HG03039 (cell line): ENCODE measurements around the gene COPB2.
A peak's percentile ranks its signal among the peaks of the same experiment; 100 is the strongest.
"Not testable (repeated sequence)": the region's sequence is repeated elsewhere in the genome, so short reads cannot be mapped to it uniquely, and the experiment has no call there.

Experiments
- ATAC-seq: cut with Tn5 transposase; IDR thresholded peaks from one replicate; pipeline ENCODE4 v1.9.1; 2021; ENCODE audit warnings: mild to moderate bottlenecking, moderate library complexity; ENCODE audit not compliant: unreplicated experiment

The COPB2 gene

GRCh38 chr3:139389552-139390368 lies at the start of gene COPB2:
COPB2 (minus strand) TSS chr3:139389647; CDS start chr3:139389550, 97 bp downstream.
- peak; percentile 99 for ATAC-seq

GRCh38 chr3:139434764-139435307 lies 45.4 kb upstream of the COPB2 start:
- ATAC-seq, result no peak

- no peak for ATAC-seq
Observed at GRCh38 chr3:139434228-139434627, 44.8 kb upstream of the COPB2 start.

- ATAC-seq, result no peak
Observed at GRCh38 chr3:139433089-139433488, 43.6 kb upstream of the COPB2 start.

GRCh38 chr3:139430493-139430892 lies 41.0 kb upstream of the COPB2 start:
- ATAC-seq, result no peak

GRCh38 chr3:139427283-139428060 lies 38.0 kb upstream of the COPB2 start:
- ATAC-seq, result peak; percentile 57

- ATAC-seq, result no peak
Observed at GRCh38 chr3:139425745-139426400, 36.4 kb upstream of the COPB2 start.

GRCh38 chr3:139423232-139423631 lies 33.8 kb upstream of the COPB2 start:
- no peak for ATAC-seq

- no peak for ATAC-seq
Observed at GRCh38 chr3:139421460-139421859, 32.0 kb upstream of the COPB2 start.

GRCh38 chr3:139421040-139421439 lies 31.6 kb upstream of the COPB2 start:
- ATAC-seq, result no peak

- ATAC-seq, result no peak
Observed at GRCh38 chr3:139418144-139418543, 28.7 kb upstream of the COPB2 start.

- no peak for ATAC-seq
Observed at GRCh38 chr3:139416275-139416674, 26.8 kb upstream of the COPB2 start.

- ATAC-seq, result no peak
Observed at GRCh38 chr3:139414608-139415224, 25.3 kb upstream of the COPB2 start.

- ATAC-seq, result not testable (repeated sequence)
Observed at GRCh38 chr3:139412891-139413290, 23.4 kb upstream of the COPB2 start.

GRCh38 chr3:139401155-139401554 lies 11.7 kb upstream of the COPB2 start:
- ATAC-seq, result not testable (repeated sequence)

GRCh38 chr3:139396707-139397106 lies 7.3 kb upstream of the COPB2 start:
- no peak for ATAC-seq

GRCh38 chr3:139394116-139394515 lies 4.7 kb upstream of the COPB2 start:
- ATAC-seq, result no peak

GRCh38 chr3:139388821-139389551 lies 461 bp downstream of the COPB2 start:
- no peak for ATAC-seq

- ATAC-seq, result no peak
Observed at GRCh38 chr3:139388077-139388476, 1.4 kb downstream of the COPB2 start.

- not testable (repeated sequence) for ATAC-seq
Observed at GRCh38 chr3:139382291-139382690, 7.2 kb downstream of the COPB2 start.
